Skeletal muscle satellite cell (primary cell): Measurements from ENCODE around the gene ZNF750.
A peak's percentile ranks its signal among the peaks of the same experiment; 100 is the strongest.
"Not testable (repeated sequence)": the region's sequence is repeated elsewhere in the genome, so short reads cannot be mapped to it uniquely, and the experiment has no call there.

Experiments
- H3K27me3 ChIP-seq: 2 replicates; pipeline ENCODE4 v1.7.0; 2013; ENCODE audit warnings: low read length; ENCODE audit not compliant: control insufficient read depth, insufficient read depth
- H3K36me3 ChIP-seq: 2 replicates; pipeline ENCODE4 v1.7.0; 2013; ENCODE audit warnings: mild to moderate bottlenecking, control low read depth, low read length; ENCODE audit not compliant: insufficient read depth
- H3K4me1 ChIP-seq: 2 replicates; pipeline ENCODE4 v1.7.0; 2013; ENCODE audit warnings: low read length; ENCODE audit not compliant: control insufficient read depth, insufficient read depth
- H3K4me2 ChIP-seq: 2 replicates; pipeline ENCODE4 v1.7.0; 2013; ENCODE audit warnings: mild to moderate bottlenecking, low read length
- H3K4me3 ChIP-seq: 2 replicates; pipeline ENCODE4 v1.7.0; 2013; ENCODE audit warnings: low read length
- H3K9ac ChIP-seq: 2 replicates; pipeline ENCODE4 v1.7.0; 2013; ENCODE audit warnings: mild to moderate bottlenecking, low read depth, low read length, moderate library complexity
- H3K9me3 ChIP-seq: replicated peaks from 2 replicates; pipeline ENCODE4 v1.7.0; 2013; ENCODE audit warnings: mild to moderate bottlenecking, control low read depth, low read length

ZNF750 gene

GRCh38 chr17:82791532-82791931 lies 48.3 kb downstream of the ZNF750 start:
- H3K4me3 ChIP-seq, result peak overlapping the region; percentile 36
- H3K27me3 ChIP-seq, result no peaks in the 10 kb centered on the region
- peak overlapping the region; percentile 56 for H3K4me2 ChIP-seq
- H3K4me1 ChIP-seq, result peaks cover 25% of the 10 kb centered on the region
- H3K36me3 ChIP-seq, result no peaks in the 10 kb centered on the region
- H3K9ac ChIP-seq, result peak overlapping the region; percentile 48
- H3K9me3 ChIP-seq, result no peaks in the 10 kb centered on the region

- H3K9ac ChIP-seq, result no peak overlapping the region
- H3K4me2 ChIP-seq, result no peak overlapping the region
- no peaks in the 10 kb centered on the region for H3K27me3 ChIP-seq
- H3K36me3 ChIP-seq, result peaks cover 4% of the 10 kb centered on the region
- H3K9me3 ChIP-seq, result no peaks in the 10 kb centered on the region
- peaks cover 31% of the 10 kb centered on the region for H3K4me1 ChIP-seq
- H3K4me3 ChIP-seq, result no peak overlapping the region
Measured at GRCh38 chr17:82790391-82790790, 49.4 kb downstream of the ZNF750 start.

- Histone ChIP-seq H3K4me3 (no peak overlapping the region), H3K27me3 (no peaks in the 10 kb centered on the region), H3K9me3 (no peaks in the 10 kb centered on the region), H3K4me2 (no peak overlapping the region), H3K9ac (no peak overlapping the region), H3K36me3 (peaks cover 4% of the 10 kb centered on the region), H3K4me1 (peaks cover 25% of the 10 kb centered on the region)
Measured at GRCh38 chr17:82789806-82790205, 50.0 kb downstream of the ZNF750 start.

GRCh38 chr17:82789051-82789592 lies 50.7 kb downstream of the ZNF750 start:
- no peak overlapping the region for H3K9ac ChIP-seq
- H3K4me1 ChIP-seq, result peaks cover 25% of the 10 kb centered on the region
- peaks cover 9% of the 10 kb centered on the region for H3K36me3 ChIP-seq

GRCh38 chr17:82788206-82789001 lies 51.4 kb downstream of the ZNF750 start:
- Histone ChIP-seq H3K36me3 (peaks cover 13% of the 10 kb centered on the region), H3K9me3 (no peaks in the 10 kb centered on the region), H3K9ac (no peak overlapping the region), H3K4me3 (no peak overlapping the region), H3K4me2 (no peak overlapping the region), H3K4me1 (peaks cover 25% of the 10 kb centered on the region), H3K27me3 (no peaks in the 10 kb centered on the region)

More at GRCh38 chr17:82789051-82789592, 50.7 kb downstream of the ZNF750 start:
- Histone ChIP-seq H3K9me3 (no peaks in the 10 kb centered on the region), H3K4me2 (no peak overlapping the region), H3K4me3 (no peak overlapping the region), H3K27me3 (no peaks in the 10 kb centered on the region)

GRCh38 chr17:82787081-82787848 lies 52.6 kb downstream of the ZNF750 start:
- Histone ChIP-seq H3K4me1 (peaks cover 25% of the 10 kb centered on the region), H3K9me3 (no peaks in the 10 kb centered on the region), H3K4me2 (peak overlapping the region; percentile 32), H3K9ac (peak overlapping the region; percentile 53), H3K36me3 (peaks cover 19% of the 10 kb centered on the region), H3K27me3 (no peaks in the 10 kb centered on the region), H3K4me3 (no peak overlapping the region)

GRCh38 chr17:82786427-82786826 lies 53.4 kb downstream of the ZNF750 start:
- peak overlapping the region; percentile 37 for H3K9ac ChIP-seq
- H3K36me3 ChIP-seq, result peaks cover 19% of the 10 kb centered on the region
- no peak overlapping the region for H3K4me3 ChIP-seq

GRCh38 chr17:82785581-82785980 lies 54.2 kb downstream of the ZNF750 start:
- peaks cover 18% of the 10 kb centered on the region for H3K4me1 ChIP-seq
- H3K4me3 ChIP-seq, H3K27me3 ChIP-seq, H3K9ac ChIP-seq, H3K9me3 ChIP-seq, H3K4me2 ChIP-seq: not testable (repeated sequence)
- peaks cover 19% of the 10 kb centered on the region for H3K36me3 ChIP-seq

More at GRCh38 chr17:82786427-82786826, 53.4 kb downstream of the ZNF750 start:
- Histone ChIP-seq H3K4me2 (no peak overlapping the region), H3K9me3 (no peaks in the 10 kb centered on the region), H3K27me3 (no peaks in the 10 kb centered on the region), H3K4me1 (peaks cover 20% of the 10 kb centered on the region)

- Histone ChIP-seq H3K36me3 (peaks cover 19% of the 10 kb centered on the region), H3K4me2 (no peak overlapping the region), H3K9ac (no peak overlapping the region), H3K27me3 (no peaks in the 10 kb centered on the region), H3K4me1 (peaks cover 22% of the 10 kb centered on the region), H3K4me3 (no peak overlapping the region), H3K9me3 (no peaks in the 10 kb centered on the region)
Measured at GRCh38 chr17:82783498-82783897, 56.3 kb downstream of the ZNF750 start.

GRCh38 chr17:82782657-82783207 lies 57.1 kb downstream of the ZNF750 start:
- H3K27me3 ChIP-seq, result no peaks in the 10 kb centered on the region
- no peaks in the 10 kb centered on the region for H3K9me3 ChIP-seq
- no peak overlapping the region for H3K4me2 ChIP-seq
- H3K9ac ChIP-seq, result no peak overlapping the region
- peaks cover 22% of the 10 kb centered on the region for H3K4me1 ChIP-seq
- H3K36me3 ChIP-seq, result peaks cover 19% of the 10 kb centered on the region
- H3K4me3 ChIP-seq, result no peak overlapping the region

GRCh38 chr17:82781894-82782274 lies 57.9 kb downstream of the ZNF750 start:
- Histone ChIP-seq H3K4me1 (peaks cover 18% of the 10 kb centered on the region), H3K27me3 (no peaks in the 10 kb centered on the region), H3K9me3 (no peaks in the 10 kb centered on the region), H3K4me2 (no peak overlapping the region), H3K36me3 (peaks cover 19% of the 10 kb centered on the region), H3K9ac (no peak overlapping the region), H3K4me3 (no peak overlapping the region)
